ENCODE results near the gene ELK4. TPM values are rescaled to one million over a fixed set of nuclear protein-coding genes. Genes with fewer than 3 reads are reported as not detected.

The ELK4 gene
- polyA plus RNA-seq, 2 of the 4 experiments (the other 2 are of a cell fraction), result 5.8 to 11.9 TPM

DNA sequence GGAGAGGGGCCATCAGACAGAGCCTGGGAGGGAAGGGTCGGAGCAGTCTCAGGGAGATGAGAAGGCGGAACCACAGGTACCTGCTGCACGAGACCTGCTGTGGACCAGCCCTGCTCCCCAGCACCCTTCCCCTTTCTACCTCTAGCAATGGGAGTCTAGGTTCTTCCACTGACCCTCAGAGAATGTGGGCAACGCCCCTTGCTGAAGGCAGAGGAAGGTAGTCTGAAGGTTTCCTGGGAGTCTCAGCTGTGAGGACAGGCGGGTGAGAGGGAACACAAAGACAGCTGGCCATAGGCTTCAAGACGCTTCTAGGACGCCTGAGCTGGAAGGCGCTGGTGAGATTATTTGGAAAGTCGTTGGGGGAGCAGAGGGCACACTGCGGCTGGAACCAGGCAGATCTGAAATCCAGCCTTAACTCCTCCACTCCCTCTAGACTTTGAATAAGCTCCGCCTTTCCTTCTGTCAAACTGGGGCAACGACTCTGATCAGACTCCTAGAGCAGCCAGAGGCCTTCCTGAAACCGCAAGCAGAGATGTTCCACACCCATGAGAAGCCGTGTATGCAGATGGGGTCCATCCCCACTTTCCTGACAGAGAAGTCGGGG lies 30.4 kb upstream of the ELK4 start (continued):
- TF ChIP-seq MAZ (IDR thresholded peaks at IDR 0.05; ENCODE audit: borderline replicate concordance, low read depth, low read length) (no peak), PHF8 (IDR thresholded peaks at IDR 0.05; ENCODE audit: borderline replicate concordance, low read depth) (no peak)

DNA sequence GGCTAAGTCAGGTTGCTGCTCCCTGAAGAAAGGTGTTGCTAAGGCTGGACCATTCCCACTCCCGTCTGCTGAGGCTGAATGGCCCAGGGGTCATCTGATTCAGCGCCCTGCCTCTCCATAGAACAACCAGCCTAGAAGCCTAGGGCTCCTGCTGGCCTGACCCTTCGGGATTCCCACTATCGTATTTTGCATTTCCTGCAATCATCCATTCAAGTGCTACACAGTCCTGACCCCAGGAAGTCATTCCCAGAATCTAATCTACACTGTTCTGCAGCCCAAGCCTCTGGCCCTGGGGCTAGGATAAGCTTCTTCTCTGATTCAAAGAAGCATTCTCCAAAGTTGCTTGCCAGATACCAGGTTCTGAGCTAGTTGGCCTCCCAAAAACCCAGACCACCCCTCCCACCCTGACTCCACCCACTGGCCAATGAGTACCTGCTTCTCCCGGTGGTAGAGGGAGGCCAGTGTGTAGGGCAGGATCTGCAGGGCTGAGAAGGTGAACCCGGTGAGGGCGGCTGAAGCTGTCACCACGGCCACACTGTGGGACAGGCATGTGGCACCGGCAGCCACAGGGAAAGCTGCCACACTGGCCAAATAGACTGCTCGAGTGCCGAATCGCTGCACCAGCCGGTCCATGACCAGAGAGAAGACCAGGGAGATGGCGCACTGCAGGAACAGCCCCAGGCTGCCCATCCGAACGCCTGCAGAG lies 29.8 kb upstream of the ELK4 start:
- no peak for TF ChIP-seq POLR2AphosphoS2 (conservative IDR thresholded peaks at IDR 0.05; ENCODE audit: low read length)
- TF ChIP-seq HEYL (CRISPR knock-in tag; IDR thresholded peaks at IDR 0.05), result no peak
- no peak for TF ChIP-seq GATA3 (IDR thresholded peaks at IDR 0.05; ENCODE audit: borderline replicate concordance)
- TF ChIP-seq CEBPB (IDR thresholded peaks at IDR 0.05), result no peak
- TF ChIP-seq RCOR1 (IDR thresholded peaks at IDR 0.05; ENCODE audit: low read depth, low read length), result no peak
- DNase-seq (ENCODE audit: low read depth in 1 of 2, low spot score in 1 of 2) (no peak), ATAC-seq (no peak), FAIRE-seq (no peak)
- peaks cover 7% of the 10 kb centered on the region; the same call in 2 of the 3 replicates for H3K4me1 ChIP-seq
- H3K4me2 ChIP-seq, result no peak overlapping the region
- H3K9me3 ChIP-seq, result no peaks in the 10 kb centered on the region
- no peak overlapping the region for H3K27ac ChIP-seq
- WGBS (ENCODE audit: missing lambda C conversion rate), result 84% methylated on average over 16 of the region's 16 CpGs
- CTCF ChIA-PET, result interaction anchor here (0.5 to 14.4 kb wide), 10 partner anchors 12 to 445 kb away, joined by 3 to 423 read pairs (median 54); partner anchors contain the start of genes ELK4 and SLC45A3
- POLR2A ChIA-PET, result interaction anchor here (1.3 kb wide), 1 partner anchor 29 kb away, joined by 4 read pairs; no protein-coding TSS in a partner anchor
- H3K4me3 ChIP-seq, result no peak overlapping the region

DNA sequence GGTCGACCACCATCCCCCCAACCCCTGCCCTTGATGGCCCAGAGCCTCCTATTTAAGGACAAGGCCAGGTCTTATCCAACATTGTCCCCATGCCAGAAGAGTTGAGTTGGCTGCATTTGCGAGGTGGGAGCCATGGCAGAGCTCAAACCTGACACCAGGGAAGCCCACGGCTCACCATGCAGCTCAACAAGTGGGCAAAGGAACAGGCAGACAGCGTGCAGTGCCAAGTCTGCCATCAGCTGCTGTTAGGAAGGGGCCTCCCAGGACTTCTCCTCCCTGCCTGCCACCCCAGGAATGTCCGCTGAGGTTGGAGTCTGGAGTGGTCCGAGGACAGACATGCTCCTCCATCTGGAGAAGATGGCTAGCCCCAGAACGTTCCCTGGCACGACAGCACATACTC lies 28.6 kb upstream of the ELK4 start:
- H3K4me3 ChIP-seq, result no peak overlapping the region
- POLR2A ChIA-PET, result interaction anchor here (0.7 kb wide), 1 partner anchor 42 kb away, joined by 3 read pairs; no protein-coding TSS in a partner anchor
- TF ChIP-seq RFX5 (IDR thresholded peaks at IDR 0.05), result no peak
- TF ChIP-seq HOXA7 (CRISPR knock-in tag; IDR thresholded peaks at IDR 0.05), result no peak
- TF ChIP-seq, protein P1, sequence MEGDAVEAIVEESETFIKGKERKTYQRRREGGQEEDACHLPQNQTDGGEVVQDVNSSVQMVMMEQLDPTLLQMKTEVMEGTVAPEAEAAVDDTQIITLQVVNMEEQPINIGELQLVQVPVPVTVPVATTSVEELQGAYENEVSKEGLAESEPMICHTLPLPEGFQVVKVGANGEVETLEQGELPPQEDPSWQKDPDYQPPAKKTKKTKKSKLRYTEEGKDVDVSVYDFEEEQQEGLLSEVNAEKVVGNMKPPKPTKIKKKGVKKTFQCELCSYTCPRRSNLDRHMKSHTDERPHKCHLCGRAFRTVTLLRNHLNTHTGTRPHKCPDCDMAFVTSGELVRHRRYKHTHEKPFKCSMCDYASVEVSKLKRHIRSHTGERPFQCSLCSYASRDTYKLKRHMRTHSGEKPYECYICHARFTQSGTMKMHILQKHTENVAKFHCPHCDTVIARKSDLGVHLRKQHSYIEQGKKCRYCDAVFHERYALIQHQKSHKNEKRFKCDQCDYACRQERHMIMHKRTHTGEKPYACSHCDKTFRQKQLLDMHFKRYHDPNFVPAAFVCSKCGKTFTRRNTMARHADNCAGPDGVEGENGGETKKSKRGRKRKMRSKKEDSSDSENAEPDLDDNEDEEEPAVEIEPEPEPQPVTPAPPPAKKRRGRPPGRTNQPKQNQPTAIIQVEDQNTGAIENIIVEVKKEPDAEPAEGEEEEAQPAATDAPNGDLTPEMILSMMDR (IDR thresholded peaks at IDR 0.05), result no peak
- TF ChIP-seq EHF (CRISPR knock-in tag; IDR thresholded peaks at IDR 0.05), result no peak
- WGBS (ENCODE audit: missing lambda C conversion rate), result 80% methylated on average over 7 of the region's 8 CpGs
- peaks cover 7% of the 10 kb centered on the region; the same call in 2 of the 3 replicates for H3K4me1 ChIP-seq
- no peak overlapping the region for H3K27ac ChIP-seq
- no peaks in the 10 kb centered on the region for H3K9me3 ChIP-seq
- H3K4me2 ChIP-seq, result no peak overlapping the region
- FAIRE-seq (no peak), DNase-seq (ENCODE audit: low read depth in 1 of 2, low spot score in 1 of 2) (no peak), ATAC-seq (no peak)
- CTCF ChIA-PET, result interaction anchor here (1.0 to 14.4 kb wide), 15 partner anchors 9 to 370 kb away, joined by 3 to 423 read pairs (median 38); partner anchors contain the start of genes ELK4 and SLC45A3

DNA sequence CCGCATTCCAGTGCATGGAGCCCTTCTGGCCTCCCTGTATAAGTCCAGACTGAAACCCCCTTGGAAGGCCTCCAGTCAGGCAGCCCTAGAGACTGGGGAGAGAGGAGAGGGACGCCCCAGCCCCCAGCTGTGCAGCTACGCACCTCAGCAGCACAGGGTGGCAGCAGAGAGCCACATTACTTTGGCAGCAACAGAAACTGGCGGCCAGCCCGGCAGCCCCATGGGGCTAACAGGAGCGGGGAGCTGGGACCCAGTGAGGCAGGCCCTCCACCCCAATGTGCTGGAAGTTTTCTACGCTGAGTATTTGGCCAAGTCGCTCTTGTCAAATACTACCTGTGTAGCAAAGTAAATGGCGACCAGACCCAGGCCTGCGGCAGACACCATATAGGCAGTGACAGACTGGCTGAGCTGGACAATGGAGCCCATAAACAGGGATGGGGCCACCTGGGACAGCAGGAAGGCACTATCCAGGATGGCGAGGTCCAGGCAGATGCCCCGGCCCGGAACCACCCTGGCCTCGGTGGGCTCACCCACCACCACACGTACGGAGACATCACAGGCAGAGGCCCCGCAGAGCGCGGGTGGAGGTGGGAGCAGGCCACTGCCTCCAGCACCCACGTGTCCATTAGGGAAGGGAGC lies 27.3 kb upstream of the ELK4 start:
- ATAC-seq, result peak; percentile 85 to 94
- TF ChIP-seq, protein P2, sequence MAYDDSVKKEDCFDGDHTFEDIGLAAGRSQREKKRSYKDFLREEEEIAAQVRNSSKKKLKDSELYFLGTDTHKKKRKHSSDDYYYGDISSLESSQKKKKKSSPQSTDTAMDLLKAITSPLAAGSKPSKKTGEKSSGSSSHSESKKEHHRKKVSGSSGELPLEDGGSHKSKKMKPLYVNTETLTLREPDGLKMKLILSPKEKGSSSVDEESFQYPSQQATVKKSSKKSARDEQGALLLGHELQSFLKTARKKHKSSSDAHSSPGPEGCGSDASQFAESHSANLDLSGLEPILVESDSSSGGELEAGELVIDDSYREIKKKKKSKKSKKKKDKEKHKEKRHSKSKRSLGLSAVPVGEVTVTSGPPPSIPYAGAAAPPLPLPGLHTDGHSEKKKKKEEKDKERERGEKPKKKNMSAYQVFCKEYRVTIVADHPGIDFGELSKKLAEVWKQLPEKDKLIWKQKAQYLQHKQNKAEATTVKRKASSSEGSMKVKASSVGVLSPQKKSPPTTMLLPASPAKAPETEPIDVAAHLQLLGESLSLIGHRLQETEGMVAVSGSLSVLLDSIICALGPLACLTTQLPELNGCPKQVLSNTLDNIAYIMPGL (CRISPR knock-in tag; IDR thresholded peaks at IDR 0.05; ENCODE audit: borderline replicate concordance), result no peak
- peak; percentile 83 to 88 for TF ChIP-seq RAD21 (conservative IDR thresholded peaks at IDR 0.05 in 1 of 2, IDR thresholded peaks at IDR 0.05 in 1 of 2)
- TF ChIP-seq, protein P1 (IDR thresholded peaks at IDR 0.05), result peak; percentile 79
- TF ChIP-seq SMC3 (IDR thresholded peaks at IDR 0.05), result peak; percentile 80
- no peaks in the 10 kb centered on the region for H3K9me3 ChIP-seq
- no peak overlapping the region for H3K27ac ChIP-seq
- POLR2A ChIA-PET, result interaction anchor here (2.2 to 3.0 kb wide), 2 partner anchors 27 to 67 kb away, joined by 8 to 10 read pairs; partner anchors contain the start of gene ELK4
- no peak for FAIRE-seq
- H3K4me1 ChIP-seq, result no peaks in the 10 kb centered on the region
- no peak overlapping the region for H3K4me3 ChIP-seq
- peak; percentile 56 to 87 for DNase-seq (ENCODE audit: low read depth in 1 of 2, low spot score in 1 of 2)
- peak overlapping the region; percentile 38; the same call in 1 of the 3 replicates for H3K4me2 ChIP-seq
- CTCF ChIA-PET, result interaction anchor here (0.5 to 14.4 kb wide), 63 partner anchors 10 to 430 kb away, joined by 3 to 423 read pairs (median 7); partner anchors contain the start of genes ELK4, RAB29 and SLC45A3
- 48% methylated on average over 15 of the region's 20 CpGs for WGBS (ENCODE audit: missing lambda C conversion rate)
